ENCODE data around the gene PDZD8. TPM values are rescaled to one million over a fixed set of nuclear protein-coding genes. Genes with fewer than 3 reads are reported as not detected.
"Not testable (repeated sequence)": the region's sequence is repeated elsewhere in the genome, so short reads cannot be mapped to it uniquely, and the experiment has no call there.

Gene PDZD8
- polyA plus RNA-seq, 3 donors = 34.4 to 41.4 (median 37.3) TPM

DNA sequence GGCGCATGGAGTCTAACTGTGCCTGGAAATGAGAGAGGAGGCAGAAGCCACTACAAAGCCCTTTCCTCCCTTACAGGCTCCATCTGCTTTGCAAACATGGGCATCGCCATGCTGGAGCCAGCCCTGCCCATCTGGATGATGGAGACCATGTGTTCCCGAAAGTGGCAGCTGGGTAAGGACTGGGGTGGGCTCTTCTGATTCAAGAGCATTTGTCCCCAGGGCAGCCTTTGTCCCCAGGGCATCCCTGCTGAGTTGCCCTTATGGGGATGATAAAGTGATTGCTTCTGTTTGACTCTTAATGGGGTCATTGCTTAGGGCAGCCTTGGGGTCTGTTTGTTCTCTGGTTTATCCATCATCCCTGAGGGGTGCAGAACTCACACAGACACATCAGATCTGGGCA, 117.5 kb downstream of the PDZD8 start:
- no peak for DNase-seq

DNA sequence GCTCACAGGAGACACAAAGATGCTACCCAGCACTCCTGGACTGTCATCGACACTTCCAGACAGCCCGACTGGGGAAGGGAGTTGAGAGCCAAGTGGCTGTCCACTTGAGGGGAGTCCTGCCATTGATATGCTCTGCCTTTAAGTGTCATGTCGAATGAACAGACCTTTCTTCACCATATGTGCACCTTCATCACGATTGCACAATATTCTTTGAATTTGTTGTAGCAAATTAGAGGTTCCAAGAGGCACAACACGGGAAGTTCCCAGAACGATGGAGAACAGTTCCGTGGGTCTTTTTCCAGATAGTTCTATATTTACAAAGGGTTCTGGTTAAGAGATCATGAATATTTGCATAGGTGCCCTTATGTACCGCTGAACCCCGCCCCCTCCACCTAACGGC, 118.3 kb downstream of the PDZD8 start:
- no peak for DNase-seq

- DNase-seq = no peak
Observed at GRCh38 chr10:117255835-117256460, 119.3 kb downstream of the PDZD8 start.

DNA sequence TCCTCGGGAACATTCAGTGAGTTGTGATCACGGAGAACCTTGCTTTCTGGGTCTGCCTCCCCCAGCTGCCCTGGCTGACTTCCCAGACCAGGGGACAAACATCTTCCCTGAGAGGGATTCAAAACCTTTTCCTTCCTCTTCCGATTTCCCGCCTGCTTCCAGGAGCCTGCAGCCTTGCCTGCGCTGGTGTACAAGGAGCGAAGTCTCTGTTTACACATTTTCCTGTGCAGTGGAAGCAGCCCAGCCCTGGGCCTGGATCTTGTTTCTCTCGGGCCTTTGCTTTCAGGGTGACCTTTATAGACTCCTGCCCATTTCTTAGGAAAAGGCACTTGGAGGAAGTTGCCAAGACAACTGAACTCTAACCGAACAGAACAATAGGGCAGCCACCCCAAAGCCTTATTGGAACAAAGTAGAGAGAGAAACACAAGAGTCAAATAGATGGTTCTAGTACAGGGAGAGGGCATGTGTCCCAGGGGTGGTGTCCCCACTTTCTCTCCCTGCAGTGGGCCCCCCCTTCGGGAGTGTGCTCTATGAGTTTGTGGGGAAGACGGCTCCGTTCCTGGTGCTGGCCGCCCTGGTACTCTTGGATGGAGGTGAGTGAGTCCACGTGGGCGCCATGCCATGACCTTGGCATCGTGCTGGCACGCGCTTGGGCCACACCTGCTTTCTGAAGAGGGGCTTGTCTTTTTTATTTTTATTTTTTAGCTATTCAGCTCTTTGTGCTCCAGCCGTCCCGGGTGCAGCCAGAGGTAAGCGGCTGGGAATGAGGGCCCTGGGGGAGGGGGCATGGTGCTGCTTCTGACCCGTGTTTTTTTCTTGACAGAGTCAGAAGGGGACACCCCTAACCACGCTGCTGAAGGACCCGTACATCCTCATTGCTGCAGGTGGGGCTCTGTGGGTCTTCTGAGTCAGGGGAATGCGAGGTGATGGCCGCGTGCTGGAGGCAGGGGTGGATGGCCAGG, 120.2 kb downstream of the PDZD8 start:
- no peak for DNase-seq

DNA sequence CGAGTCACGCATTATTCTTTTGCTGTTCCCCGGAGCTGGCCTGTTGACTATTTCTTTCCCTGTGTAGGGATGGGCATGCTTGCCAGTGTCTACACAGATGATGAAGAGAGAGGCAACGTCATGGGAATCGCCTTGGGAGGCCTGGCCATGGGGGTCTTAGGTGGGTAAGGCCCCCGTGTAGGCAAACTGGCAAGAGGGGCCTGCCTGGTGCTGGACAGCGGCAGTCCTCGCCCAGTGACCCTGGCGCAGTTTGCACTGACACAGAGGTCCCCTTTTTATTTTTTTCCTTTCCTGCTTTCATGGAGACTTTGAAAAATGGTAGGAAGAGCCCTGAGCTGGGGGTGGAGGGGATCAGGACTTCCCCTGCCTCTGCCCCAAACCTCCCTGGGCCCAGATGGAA, 120.9 kb downstream of the PDZD8 start:
- no peak for DNase-seq

GRCh38 chr10:117253908-117254307, 121.3 kb downstream of the PDZD8 start:
- no peak for DNase-seq

DNA sequence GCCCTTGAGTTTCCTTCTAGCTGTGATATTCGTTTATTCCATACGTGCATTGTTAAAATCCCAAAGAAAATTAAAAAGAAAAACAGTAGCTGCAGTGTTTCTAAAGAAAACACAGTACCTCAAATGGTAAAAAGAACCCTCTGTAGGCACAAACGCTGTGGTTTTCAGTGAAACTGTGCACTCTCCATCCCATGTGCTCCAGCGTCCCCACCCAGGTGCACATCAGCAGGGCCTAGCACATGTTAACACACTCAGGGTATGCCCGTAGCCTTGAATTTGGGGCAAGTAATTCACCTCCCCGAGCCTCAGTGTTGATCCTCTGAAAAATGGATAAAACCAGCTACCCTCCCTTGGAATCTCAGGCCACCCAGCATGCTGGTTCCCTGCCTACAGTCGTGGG, 124.8 kb downstream of the PDZD8 start:
- no peak for DNase-seq

DNA sequence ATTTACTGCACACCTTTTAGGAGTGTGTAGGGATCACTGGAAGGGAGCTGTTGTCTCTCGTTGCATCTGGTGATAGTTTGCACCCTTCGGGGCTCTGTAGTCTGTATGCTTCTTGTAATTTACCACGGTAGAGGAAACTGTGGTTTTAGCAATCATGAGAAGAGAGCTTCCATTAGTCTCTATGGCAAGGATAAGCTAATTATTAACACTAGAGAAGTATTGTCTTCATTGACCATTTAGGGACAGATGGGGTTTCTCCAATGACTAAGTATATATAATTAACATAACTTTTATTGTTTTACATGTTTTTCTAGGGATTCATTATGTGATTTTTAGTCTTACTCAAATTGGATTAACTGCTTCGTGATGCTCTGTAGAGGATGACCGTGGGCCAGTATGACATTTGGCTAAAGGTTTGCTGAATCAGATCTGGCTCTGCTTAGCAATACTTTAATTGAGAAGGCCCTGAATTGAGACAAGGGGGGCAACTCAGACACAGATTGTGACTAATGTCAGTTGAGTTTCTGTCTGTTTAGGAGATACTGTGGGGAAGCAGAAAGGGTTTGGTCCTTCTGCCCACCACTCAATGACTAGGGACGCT, 125.6 kb downstream of the PDZD8 start:
- DNase-seq = no peak

DNA sequence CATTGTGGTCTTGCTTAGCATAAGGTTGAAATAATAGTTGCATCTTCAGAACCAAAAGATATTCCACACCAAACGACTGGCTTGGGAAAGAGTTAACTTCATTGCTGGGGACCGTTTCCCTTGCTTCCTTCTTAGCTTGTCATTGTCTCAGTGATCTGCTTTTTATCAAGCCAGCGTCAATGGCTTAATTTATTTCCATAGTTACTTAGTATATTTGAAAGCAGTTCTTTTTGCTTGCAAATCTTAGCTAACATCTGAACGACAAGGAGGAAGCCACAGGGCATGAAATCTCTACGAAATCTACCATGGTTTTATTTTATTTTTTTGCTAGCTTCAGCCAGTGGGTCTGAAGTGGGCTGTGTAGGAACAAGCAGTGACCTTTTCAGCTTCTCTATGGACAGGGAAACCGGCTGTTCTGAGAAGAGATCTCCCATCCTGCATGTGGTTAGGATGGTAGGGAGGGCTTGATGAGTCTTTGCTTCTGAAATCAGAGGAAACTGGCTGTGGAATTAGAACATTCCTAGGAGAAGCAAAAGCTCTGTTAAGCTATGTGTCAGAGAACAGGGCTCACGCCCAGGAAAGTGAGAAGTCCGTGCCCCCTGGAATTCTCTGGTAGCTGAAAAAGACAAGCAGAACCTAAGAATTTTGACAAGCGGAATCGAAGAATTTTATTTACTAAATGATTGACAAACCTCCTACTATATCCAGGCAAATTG, 126.3 kb downstream of the PDZD8 start:
- DNase-seq = no peak

DNA sequence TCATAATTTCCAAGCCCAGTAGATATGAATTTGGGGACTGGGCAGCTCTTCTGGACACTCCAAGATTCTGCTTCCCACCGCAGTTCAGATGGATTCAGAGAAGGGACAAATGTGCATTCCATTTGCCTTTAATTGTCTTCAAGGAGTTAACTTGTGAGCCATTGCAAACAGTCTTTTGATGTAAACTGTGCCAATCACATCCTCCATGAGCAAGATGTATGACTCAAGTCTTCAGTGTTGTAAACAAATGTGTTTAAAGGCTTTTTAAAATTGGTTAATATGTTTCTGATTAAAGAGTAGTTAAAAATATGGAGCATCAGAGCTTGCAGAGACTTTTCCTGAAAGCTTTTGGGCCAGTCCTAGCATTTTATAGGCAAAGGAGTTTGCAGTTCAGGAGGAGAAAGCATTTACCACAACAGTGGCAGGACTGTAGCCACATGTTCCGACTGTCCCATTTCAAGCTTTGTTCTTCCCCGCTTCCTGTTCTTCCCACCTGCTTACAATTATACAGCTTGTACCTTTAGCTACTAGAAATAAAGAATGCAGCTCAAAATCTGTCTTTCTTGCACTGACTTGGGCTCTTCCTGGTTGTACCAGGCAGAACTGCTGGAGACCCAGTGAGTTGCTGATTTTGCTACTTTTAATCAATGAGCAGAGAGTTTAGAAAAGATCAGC, 128.1 kb downstream of the PDZD8 start:
- DNase-seq = no peak

- no peak for DNase-seq
Observed at GRCh38 chr10:117242463-117242832, 132.8 kb downstream of the PDZD8 start.

- DNase-seq = no peak
Observed at GRCh38 chr10:117241541-117242462, 133.4 kb downstream of the PDZD8 start.

- no peak for DNase-seq
Observed at GRCh38 chr10:117240621-117241529, 134.4 kb downstream of the PDZD8 start, which contains the start of gene SLC18A2. TSS of gene SLC18A2 (plus strand) at chr10:117241114. CDS start at chr10:117241694, 580 bp downstream.

- no peak for DNase-seq
Observed at GRCh38 chr10:117239721-117240620, 135.3 kb downstream of the PDZD8 start.

DNA sequence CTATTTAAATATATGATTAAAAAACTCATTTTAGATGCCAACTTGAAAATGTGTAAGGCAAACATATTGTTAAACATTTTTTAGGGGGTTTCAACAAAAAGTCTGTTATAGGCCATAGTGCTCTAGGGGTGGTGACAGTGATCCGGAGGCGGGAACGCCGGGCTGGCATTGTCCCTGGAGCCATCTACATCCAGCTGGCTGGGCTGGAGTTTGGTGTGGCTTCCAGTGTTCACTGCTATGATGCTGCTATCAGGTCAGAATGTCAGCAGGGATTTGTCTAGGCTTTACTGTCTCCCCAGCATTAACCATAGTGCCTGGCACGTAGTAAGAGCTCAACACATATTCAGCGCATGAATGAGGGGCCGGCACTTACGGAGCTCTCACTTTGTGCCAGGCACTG, 136.2 kb downstream of the PDZD8 start:
- no peak for DNase-seq

DNA sequence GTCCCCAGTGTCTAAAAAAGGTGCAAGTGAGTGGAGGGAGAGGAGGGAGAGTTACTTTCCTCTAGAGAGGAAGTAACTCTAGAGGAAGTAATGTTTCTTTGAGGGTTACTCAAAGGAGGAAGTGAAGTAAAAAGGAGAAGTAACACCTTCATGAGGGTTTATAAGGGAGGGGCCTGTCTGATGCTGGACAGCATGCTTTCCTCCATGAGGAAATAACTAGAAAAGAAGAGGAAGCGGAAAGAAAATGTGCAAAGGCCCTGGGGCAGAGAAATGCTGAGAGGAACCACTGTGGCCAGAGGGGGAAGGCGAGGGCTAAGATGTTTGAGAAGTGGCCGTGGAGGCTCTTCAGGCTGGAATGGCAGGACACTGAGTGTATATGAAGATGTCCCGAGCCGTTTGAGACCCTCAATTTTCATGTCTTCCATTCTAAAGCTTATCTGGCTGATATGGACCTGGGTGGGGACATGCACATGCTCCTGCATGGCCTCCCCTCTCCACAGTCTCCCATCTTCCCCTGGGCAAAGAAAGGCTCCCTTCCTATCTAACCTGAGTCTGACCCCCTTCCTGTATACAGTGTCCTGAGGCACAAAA, 137.7 kb downstream of the PDZD8 start:
- DNase-seq = no peak

- not testable (repeated sequence) for DNase-seq
Observed at GRCh38 chr10:117230107-117230506, 145.1 kb downstream of the PDZD8 start.

GRCh38 chr10:117228210-117228609, 147.0 kb downstream of the PDZD8 start:
- no peak for DNase-seq
